ENCODE data around the gene DOCK3.
"Not testable (repeated sequence)": the region's sequence is repeated elsewhere in the genome, so short reads cannot be mapped to it uniquely, and the experiment has no call there.

DOCK3 gene

GRCh38 chr3:51357856-51358255, 683.1 kb downstream of the DOCK3 start:
- DNase-seq (ENCODE audit: low read depth in 2 of 2), result no peak

- DNase-seq (ENCODE audit: low read depth in 2 of 2), result no peak
Measured at GRCh38 chr3:51358981-51359380, 684.3 kb downstream of the DOCK3 start.

GRCh38 chr3:51360806-51361205, 686.1 kb downstream of the DOCK3 start:
- DNase-seq (ENCODE audit: low read depth in 2 of 2), result no peak

DNA sequence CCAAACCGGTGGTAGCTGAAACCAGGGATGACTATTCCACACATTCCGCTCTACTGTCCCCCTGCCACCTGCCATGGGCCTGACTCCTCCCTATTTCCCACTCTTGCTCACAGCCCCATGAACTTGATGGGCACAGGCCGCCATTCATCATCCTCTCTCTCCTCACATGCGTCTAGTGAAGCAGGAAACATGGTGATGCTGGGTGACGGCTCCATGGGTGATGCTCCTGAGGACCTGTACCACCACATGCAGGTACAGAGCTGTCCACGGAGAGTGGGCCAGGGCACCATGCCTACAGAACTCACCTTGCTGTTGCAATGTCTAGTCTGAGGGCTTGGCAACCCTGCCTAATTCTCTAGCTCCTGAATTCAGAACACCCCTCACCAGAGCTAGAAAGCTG, 687.0 kb downstream of the DOCK3 start:
- no peak for DNase-seq (ENCODE audit: low read depth in 2 of 2)

DNA sequence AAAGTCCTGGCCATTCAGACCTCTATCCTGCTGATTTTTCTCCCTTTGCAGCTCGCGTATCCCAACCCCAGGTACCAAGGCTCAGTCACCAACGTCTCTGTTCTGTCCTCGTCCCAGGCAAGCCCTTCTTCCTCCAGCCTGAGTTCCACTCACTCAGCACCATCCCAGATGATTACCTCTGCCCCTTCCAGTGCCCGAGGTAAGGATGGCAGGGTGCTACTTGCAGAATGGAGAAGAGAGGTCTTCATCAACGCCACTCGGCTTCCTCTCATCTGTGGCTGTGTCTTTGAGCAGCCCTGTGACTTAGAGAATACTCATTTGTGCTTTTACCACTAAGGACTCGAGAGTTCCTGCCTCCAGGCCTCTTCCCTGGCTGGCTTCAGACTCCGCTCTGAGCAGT, 687.7 kb downstream of the DOCK3 start:
- no peak for DNase-seq (ENCODE audit: low read depth in 2 of 2)

DNA sequence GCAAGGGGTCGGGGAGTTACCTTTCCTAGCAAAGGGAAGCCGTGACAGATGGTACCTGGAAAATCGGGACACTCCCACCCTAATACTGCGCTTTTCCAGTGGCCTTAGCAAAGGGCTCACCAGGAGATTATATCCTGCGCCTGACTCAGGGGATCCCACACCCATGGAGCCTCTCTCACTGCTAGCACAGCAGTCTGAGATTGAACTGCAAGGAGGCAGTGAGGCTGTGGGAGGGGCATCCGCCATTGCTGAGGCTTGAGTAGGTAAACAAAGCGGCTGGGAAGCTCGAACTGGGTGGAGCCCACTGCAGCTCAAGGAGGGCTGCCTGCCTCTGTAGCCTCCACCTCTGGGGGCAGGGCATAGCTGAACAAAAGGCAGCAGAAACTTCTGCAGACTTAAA, 693.5 kb downstream of the DOCK3 start:
- DNase-seq (ENCODE audit: low read depth in 2 of 2), result not testable (repeated sequence)

DNA sequence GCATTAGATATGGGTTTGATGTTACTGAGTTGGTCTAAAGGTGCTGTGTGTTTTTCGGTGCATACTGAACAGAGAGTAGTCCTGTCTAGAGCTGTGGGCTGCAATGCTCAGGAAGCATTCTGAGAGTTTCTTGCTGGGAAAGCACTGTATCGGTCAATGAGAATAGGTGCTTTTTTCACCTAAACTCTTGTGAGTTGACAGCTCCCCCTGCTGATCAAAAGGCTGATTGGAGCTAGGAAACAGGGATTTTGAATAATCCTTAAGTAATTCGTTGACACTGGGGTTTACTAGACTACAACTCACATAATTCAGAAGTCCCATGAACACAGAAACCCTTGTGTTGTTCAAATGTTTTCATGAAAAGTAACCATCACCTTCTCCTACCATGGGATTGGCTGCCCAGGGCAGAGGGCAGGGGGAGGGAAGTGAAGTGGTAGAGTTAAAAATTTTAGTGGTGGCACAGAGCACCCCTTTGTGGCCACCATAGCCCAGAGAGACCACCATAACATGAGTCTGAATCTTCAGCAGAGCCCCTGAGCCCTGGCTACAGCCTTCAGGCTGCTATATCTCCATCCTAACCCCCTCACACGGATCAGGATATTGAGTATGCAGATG, 697.3 kb downstream of the DOCK3 start:
- DNase-seq (ENCODE audit: low read depth in 2 of 2), result no peak

DNA sequence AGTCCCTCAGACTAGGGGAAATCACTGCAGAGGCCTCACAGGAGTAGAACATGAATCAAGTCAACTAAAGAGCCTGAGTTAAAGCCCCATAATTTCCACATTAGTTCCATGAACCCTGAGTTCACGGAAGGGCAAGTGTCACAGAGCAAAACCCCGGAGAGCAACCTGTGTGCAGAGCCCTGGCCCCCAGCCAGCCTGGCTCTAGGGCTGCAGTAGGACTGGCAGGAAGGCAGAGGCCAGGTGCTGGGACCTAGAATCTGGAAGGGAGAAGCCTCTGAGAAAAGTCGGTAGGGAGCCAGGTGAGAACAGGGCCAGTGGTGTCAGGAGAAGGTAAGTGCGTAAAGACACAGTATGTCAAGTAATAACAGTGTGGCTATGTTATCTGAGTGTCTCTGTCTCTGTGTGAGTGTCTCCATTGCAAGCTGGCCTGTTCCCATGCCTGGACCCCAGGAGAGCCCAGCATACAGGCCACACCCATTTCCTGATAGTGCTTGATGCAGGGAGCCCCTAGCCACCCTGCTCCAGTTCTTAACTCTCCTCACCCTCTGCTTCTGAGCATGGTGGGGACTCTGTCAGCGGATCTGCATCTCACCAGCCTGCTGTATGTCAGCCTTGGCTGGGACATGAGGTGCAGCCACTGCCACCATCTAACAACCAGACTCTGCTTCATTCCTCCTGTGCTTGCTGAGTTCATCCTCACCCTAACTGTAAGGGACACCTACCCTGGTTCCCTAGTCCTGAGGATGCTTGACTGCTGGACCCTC, 699.1 kb downstream of the DOCK3 start:
- no peak for DNase-seq (ENCODE audit: low read depth in 2 of 2)

- DNase-seq (ENCODE audit: low read depth in 2 of 2), result no peak
Measured at GRCh38 chr3:51374456-51374855, 699.7 kb downstream of the DOCK3 start.

GRCh38 chr3:51375136-51375535, 700.4 kb downstream of the DOCK3 start:
- DNase-seq (ENCODE audit: low read depth in 2 of 2), result no peak

DNA sequence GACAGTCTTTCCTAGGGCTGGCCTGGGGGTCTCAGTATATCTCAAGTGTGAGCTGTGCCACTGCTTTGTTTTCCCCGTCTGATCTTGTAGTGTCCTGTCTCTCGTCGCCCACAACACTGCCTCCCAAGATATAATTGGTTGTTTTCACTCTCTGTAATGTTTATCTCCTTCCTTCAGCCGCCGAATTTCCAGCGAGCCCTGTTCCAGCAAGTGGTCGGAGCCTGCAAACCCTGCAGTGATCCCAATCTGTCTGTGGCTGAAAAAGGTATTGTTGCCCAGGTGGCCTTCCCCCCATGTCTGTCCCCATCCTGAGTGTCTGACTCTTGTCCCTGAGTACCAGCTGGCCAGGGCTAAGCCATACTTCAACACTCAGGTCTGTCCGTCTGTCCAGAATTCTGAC, 700.8 kb downstream of the DOCK3 start:
- no peak for DNase-seq (ENCODE audit: low read depth in 2 of 2)

- DNase-seq (ENCODE audit: low read depth in 2 of 2), result no peak
Measured at GRCh38 chr3:51378065-51378464, 703.3 kb downstream of the DOCK3 start.

GRCh38 chr3:51378726-51379125, 704.0 kb downstream of the DOCK3 start:
- no peak for DNase-seq (ENCODE audit: low read depth in 2 of 2)

DNA sequence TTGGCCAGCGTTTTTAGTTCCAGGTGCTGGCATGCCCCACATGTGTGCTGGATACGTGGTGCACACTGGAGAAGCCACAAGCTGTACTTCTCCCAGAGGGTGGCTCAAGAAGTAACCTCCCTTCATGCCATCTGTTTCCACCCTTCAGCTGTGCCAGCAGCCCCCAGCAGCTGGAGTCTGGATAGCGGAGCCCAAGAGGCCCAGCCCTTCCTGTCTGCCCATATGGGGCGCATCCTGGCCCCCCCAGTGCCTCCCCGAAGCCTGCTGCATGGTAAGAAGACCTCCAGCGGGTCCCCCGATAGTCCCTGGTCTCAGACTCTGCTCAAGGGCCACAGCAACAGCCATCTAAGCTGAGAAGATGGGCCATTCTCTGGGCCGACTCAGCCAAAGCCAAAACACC, 704.6 kb downstream of the DOCK3 start:
- no peak for DNase-seq (ENCODE audit: low read depth in 2 of 2)

DNA sequence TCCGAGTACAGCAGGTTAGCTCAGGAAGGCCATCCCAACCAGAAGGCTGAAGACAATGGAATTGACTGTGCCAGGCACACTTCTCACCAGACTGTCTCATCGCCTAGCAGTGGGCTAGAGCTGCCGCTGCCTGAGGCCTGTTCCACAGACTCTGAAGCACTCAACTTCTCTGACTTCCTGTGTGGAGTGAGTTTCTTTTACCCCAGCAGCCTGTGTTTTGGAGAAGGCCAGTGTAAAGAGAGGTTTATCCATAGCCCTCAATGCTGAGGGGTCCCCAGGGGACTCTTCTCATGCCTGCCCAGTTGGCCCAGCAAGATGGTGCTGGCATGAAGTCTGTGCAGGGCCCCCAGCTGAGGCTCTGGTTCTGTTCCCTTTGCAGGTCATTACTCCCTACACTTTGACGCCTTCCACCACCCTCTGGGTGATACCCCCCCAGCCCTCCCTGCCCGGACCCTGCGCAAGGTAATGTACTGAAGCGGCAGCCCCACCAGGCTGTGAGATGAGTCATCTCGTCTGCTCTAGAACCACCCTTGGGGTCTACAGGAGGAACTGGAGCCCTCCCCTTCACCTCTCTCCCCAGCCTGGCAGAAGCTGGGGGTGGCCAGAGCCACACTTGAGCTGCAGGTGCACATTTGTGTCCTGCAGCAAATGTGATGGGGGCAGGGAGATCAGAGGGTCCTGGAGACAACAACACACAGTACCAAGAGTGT, 705.2 kb downstream of the DOCK3 start:
- DNase-seq (ENCODE audit: low read depth in 2 of 2), result no peak

DNA sequence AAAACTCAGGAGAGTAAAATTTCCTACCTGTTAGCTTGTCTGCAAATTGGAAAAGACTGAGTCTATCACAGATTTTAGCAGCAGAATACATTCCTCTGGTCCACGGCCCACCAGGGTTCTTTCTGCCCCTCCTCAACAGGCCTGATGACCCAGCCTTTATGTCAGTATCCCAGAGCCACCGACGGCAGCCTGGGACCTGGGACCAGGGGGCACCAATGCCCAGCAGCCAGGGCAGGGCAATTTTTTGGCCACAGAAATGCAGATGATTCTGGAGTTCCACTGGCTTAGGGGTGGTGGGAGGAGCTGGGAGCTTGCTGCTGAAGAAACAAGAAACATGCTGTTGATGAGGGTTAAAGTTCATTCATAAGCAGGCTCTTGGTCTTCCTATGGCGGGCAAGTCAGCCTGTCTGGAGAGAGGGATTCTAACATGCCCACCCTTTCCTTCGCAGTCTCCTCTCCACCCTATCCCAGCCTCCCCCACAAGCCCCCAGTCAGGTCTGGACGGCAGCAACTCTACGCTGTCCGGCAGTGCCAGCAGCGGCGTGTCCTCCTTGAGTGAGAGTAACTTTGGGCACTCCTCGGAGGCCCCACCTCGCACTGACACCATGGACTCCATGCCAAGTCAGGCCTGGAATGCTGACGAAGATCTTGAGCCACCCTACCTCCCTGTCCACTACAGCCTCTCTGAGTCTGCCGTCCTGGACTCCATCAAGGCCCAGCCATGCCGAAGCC, 706.0 kb downstream of the DOCK3 start:
- no peak for DNase-seq (ENCODE audit: low read depth in 2 of 2)

GRCh38 chr3:51381333-51381705, 706.6 kb downstream of the DOCK3 start:
- DNase-seq (ENCODE audit: low read depth in 2 of 2), result no peak

DNA sequence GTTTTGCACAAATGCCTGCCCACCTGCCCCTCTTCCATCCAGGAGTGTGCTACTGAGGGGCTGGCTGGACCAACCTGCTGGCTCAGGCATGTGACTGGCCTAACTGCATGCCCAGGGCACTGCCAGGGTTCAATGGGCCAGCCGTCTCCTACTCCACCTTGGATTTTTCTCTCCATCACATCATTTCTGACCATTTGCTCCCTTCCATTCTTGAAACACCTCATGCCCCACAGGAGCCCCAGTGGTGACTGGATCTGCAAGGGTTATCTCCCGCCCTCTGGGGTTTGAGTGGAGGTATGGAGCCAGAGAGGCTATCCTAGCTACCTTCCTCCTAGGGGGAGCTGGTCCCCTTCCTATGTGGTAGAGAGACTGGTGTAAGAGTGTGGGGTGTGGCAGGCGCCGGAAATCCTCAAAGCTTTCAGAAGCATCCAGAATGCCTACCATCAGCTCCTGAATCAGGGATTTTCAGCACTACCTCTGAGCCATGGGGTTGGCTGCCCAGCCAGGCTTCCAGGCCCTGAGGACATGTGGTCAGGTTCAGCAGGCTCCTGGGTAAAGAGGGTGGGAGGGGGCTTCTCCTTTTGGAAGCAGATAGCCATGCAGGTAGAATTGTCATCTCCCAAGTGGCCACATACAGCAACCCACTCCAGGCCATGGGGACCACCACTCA, 707.5 kb downstream of the DOCK3 start:
- DNase-seq (ENCODE audit: low read depth in 2 of 2), result no peak

DNA sequence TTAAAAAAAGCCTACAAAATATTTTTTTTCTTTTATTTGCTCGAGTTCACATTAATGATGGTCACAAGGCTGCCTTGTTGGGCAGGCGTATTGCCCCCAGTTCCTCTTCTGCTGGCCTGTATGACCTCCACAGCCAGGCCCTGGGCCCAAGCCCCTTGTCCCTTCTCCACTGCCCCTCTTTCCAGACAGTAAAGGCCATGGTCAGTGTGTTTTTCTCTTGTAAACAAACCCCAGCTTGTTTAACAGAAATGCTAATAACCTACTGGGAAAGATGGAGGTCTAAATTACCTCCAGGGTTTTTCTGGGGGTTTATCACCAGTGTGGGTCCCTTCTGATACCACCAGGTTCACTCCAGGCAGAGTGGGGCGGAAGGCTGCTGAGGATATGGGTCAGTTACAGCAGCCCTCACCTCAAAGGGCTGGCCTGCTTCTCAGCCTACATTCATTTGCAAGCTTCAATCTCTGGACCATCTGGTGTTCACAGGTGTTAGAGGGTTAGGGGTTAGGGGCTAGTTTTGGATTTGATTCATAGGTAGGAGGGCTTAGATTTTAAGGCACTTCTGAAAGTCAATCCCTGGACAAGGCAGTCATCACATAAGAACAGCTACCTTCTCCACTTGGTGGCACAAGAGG, 708.3 kb downstream of the DOCK3 start:
- DNase-seq (ENCODE audit: low read depth in 2 of 2), result no peak

- DNase-seq (ENCODE audit: low read depth in 2 of 2), result no peak
Measured at GRCh38 chr3:51384055-51384725, 709.5 kb downstream of the DOCK3 start.
